Measurements from ENCODE around the gene CASZ1. TPM values are rescaled to one million over a fixed set of nuclear protein-coding genes. Genes with fewer than 3 reads are reported as not detected.

Gene CASZ1
- total RNA-seq, 1 experiment from 2014 or later: 6.4 TPM

GRCh38 chr1:10593750-10594149, 202.7 kb downstream of the CASZ1 start:
- no peak for DNase-seq (ENCODE audit: extremely low read depth, low read depth)

GRCh38 chr1:10592373-10592772, 204.1 kb downstream of the CASZ1 start:
- DNase-seq (ENCODE audit: extremely low read depth, low read depth): no peak

DNA sequence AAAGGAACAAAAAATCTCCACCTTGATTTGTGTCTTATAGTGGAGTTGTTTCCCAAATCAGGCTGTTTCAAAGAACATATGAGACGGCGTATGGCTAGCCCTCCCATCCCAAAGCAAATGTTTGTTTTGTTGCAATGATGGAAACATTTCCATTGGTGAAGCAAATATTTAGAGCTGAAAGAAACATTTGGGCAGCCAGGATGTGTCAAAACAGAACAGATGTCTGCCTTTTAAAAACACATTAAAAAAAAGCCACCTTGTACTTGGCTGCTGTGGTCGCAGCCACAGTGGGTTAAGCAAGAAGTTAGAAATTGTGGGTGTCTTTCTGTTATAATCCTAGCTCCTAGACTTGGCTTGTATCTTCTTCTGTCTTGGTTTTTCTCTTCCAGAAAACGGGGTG, 205.4 kb downstream of the CASZ1 start:
- DNase-seq (ENCODE audit: extremely low read depth, low read depth): no peak

- no peak for DNase-seq (ENCODE audit: extremely low read depth, low read depth)
Measured at GRCh38 chr1:10589074-10589473, 207.4 kb downstream of the CASZ1 start.

GRCh38 chr1:10588640-10589039, 207.8 kb downstream of the CASZ1 start:
- DNase-seq (ENCODE audit: extremely low read depth, low read depth): no peak

Small RNA genes within 50 kb of the gene (small RNA-seq; reads per million reads assigned to genes)
- 0 to 0.23 reads per million in 2 experiments for gene RN7SL614P

Other genes starting within 250 kb of the CASZ1 start
- 35.2 and 52.5 TPM in 2 replicates for gene TARDBP, start 216.0 kb upstream of the CASZ1 start, total RNA-seq (2014; rRNA removed; shearing (Covaris generic))